BLaER1 treated with 17β-estradiol and CSF1 and Interleukin-3, amounts not matched to agents 10 nM and 100 nM (cell line): ENCODE results near the gene ELOA2.
"Not testable (repeated sequence)": the region's sequence is repeated elsewhere in the genome, so short reads cannot be mapped to it uniquely, and the experiment has no call there.

Experiments
- H3K27ac ChIP-seq, 11 experiments: shearing (Covaris generic); formaldehyde crosslinking; 2 replicates each; pipeline ENCODE4 v1.8.1; 2022
- H3K27me3 ChIP-seq, 11 experiments: shearing (Covaris generic); formaldehyde crosslinking; 2 replicates each; pipeline ENCODE4 v1.8.1; 2022
- H3K36me3 ChIP-seq, 11 experiments: shearing (Covaris generic); formaldehyde crosslinking; 2 replicates each; pipeline ENCODE4 v1.8.1; 2022
- H3K4me1 ChIP-seq, 10 experiments: shearing (Covaris generic); formaldehyde crosslinking; 2 replicates each; pipeline ENCODE4 v1.8.1; 2022
- H3K4me2 ChIP-seq, 11 experiments: shearing (Covaris generic); formaldehyde crosslinking; 2 replicates each; pipeline ENCODE4 v1.8.1; 2022
- H3K4me3 ChIP-seq, 10 experiments: shearing (Covaris generic); formaldehyde crosslinking; 2 replicates each; pipeline ENCODE4 v1.8.1; 2022
- H3K9ac ChIP-seq, 11 experiments: shearing (Covaris generic); formaldehyde crosslinking; 2 replicates each; pipeline ENCODE4 v1.8.1; 2022
- H3K9me3 ChIP-seq, 11 experiments: shearing (Covaris generic); formaldehyde crosslinking; replicated peaks in 1 of 11; 2 replicates each; pipeline ENCODE4 v1.8.1; 2022
- H4K20me1 ChIP-seq, 11 experiments: shearing (Covaris generic); formaldehyde crosslinking; 2 replicates each; pipeline ENCODE4 v1.8.1; 2022

Gene ELOA2

GRCh38 chr18:47020757-47021156 lies 14.7 kb downstream of the ELOA2 start:
- H3K4me1 ChIP-seq, H3K4me3 ChIP-seq, H3K27ac ChIP-seq, H4K20me1 ChIP-seq, H3K36me3 ChIP-seq, H3K27me3 ChIP-seq, H3K4me2 ChIP-seq, H3K9ac ChIP-seq, H3K9me3 ChIP-seq: not testable (repeated sequence)

GRCh38 chr18:47019870-47020269 lies 15.6 kb downstream of the ELOA2 start:
- not testable (repeated sequence) for H3K9ac ChIP-seq, H3K27me3 ChIP-seq, H3K9me3 ChIP-seq, H4K20me1 ChIP-seq, H3K4me1 ChIP-seq, H3K4me2 ChIP-seq, H3K4me3 ChIP-seq, H3K27ac ChIP-seq, H3K36me3 ChIP-seq
